ENCODE measurements around the gene ASCC3. TPM values are rescaled to one million over a fixed set of nuclear protein-coding genes. Genes with fewer than 3 reads are reported as not detected.

The ASCC3 gene
- polyA plus RNA-seq, 1 experiment, result 56.0 TPM

GRCh38 chr6:100622907-100623692 lies 258.0 kb downstream of the ASCC3 start:
- ChIA-PET CTCF (interaction anchor here (0.6 kb wide), 1 partner anchor 70 kb away, joined by 3 read pairs; no protein-coding TSS in a partner anchor), POLR2A (no interaction called here)
- no peak for TF ChIP-seq CTCF (IDR thresholded peaks at IDR 0.05; ENCODE audit: low read depth, low read length)
- peak; percentile 15 for DNase-seq (ENCODE audit: low read depth, low spot score)
- Histone ChIP-seq H3K4me3 (ENCODE audit: low read depth, low read length) (no peak overlapping the region), H3K27me3 (ENCODE audit: control insufficient read depth, insufficient read depth, low read length) (no peaks in the 10 kb centered on the region), H3K27ac (ENCODE audit: low read depth, low read length) (no peak overlapping the region), H3K9me3 (ENCODE audit: control insufficient read depth, insufficient read depth, low read length) (no peaks in the 10 kb centered on the region)

GRCh38 chr6:100620085-100620840 lies 260.9 kb downstream of the ASCC3 start:
- Histone ChIP-seq H3K27me3 (ENCODE audit: control insufficient read depth, insufficient read depth, low read length) (no peaks in the 10 kb centered on the region), H3K4me3 (ENCODE audit: low read depth, low read length) (no peak overlapping the region), H3K27ac (ENCODE audit: low read depth, low read length) (peak overlapping the region; percentile 55), H3K9me3 (ENCODE audit: control insufficient read depth, insufficient read depth, low read length) (no peaks in the 10 kb centered on the region)
- POLR2A ChIA-PET, result no interaction called here
- DNase-seq (ENCODE audit: low read depth, low spot score), result peak; percentile 65
- no peak for TF ChIP-seq CTCF (IDR thresholded peaks at IDR 0.05; ENCODE audit: low read depth, low read length)
- CTCF ChIA-PET, result no interaction called here

GRCh38 chr6:100618351-100618671 lies 262.8 kb downstream of the ASCC3 start:
- no peak for DNase-seq (ENCODE audit: low read depth, low spot score)
- TF ChIP-seq CTCF (IDR thresholded peaks at IDR 0.05; ENCODE audit: low read depth, low read length), result no peak
- no peaks in the 10 kb centered on the region for H3K27me3 ChIP-seq (ENCODE audit: control insufficient read depth, insufficient read depth, low read length)
- H3K9me3 ChIP-seq (ENCODE audit: control insufficient read depth, insufficient read depth, low read length), result no peaks in the 10 kb centered on the region
- POLR2A ChIA-PET, result no interaction called here
- CTCF ChIA-PET, result no interaction called here
- H3K4me3 ChIP-seq (ENCODE audit: low read depth, low read length), result no peak overlapping the region
- no peak overlapping the region for H3K27ac ChIP-seq (ENCODE audit: low read depth, low read length)

GRCh38 chr6:100617633-100618350 lies 263.3 kb downstream of the ASCC3 start:
- Histone ChIP-seq H3K4me3 (ENCODE audit: low read depth, low read length) (no peak overlapping the region), H3K9me3 (ENCODE audit: control insufficient read depth, insufficient read depth, low read length) (no peaks in the 10 kb centered on the region), H3K27ac (ENCODE audit: low read depth, low read length) (no peak overlapping the region), H3K27me3 (ENCODE audit: control insufficient read depth, insufficient read depth, low read length) (no peaks in the 10 kb centered on the region)
- DNase-seq (ENCODE audit: low read depth, low spot score), result no peak
- no peak for TF ChIP-seq CTCF (IDR thresholded peaks at IDR 0.05; ENCODE audit: low read depth, low read length)
- CTCF ChIA-PET, result no interaction called here
- POLR2A ChIA-PET, result no interaction called here
